GM12873 (cell line): ENCODE results near the gene BAMBI.

Experiments
- CTCF ChIP-seq: IDR thresholded peaks from 2 replicates; pipeline ENCODE4 v1.5.1; 2012; ENCODE audit warnings: low read depth, mild to moderate bottlenecking, moderate library complexity, low read length, control low read depth; ENCODE audit not compliant: insufficient read depth; ENCODE audit errors: missing control alignments

The BAMBI gene

GRCh38 chr10:28719789-28720436 is 42.6 kb downstream of the BAMBI start:
- no peak for TF ChIP-seq CTCF

GRCh38 chr10:28721318-28721951 is 44.1 kb downstream of the BAMBI start:
- no peak for TF ChIP-seq CTCF

- TF ChIP-seq CTCF = no peak
Observed at GRCh38 chr10:28722065-28722803, 44.9 kb downstream of the BAMBI start.

- TF ChIP-seq CTCF = no peak
Observed at GRCh38 chr10:28728366-28728765, 51.0 kb downstream of the BAMBI start.

GRCh38 chr10:28730031-28730778 is 52.9 kb downstream of the BAMBI start:
- TF ChIP-seq CTCF = no peak

- TF ChIP-seq CTCF = no peak
Observed at GRCh38 chr10:28732091-28732490, 54.8 kb downstream of the BAMBI start.
